ENCODE results near the gene ENG.

DNA sequence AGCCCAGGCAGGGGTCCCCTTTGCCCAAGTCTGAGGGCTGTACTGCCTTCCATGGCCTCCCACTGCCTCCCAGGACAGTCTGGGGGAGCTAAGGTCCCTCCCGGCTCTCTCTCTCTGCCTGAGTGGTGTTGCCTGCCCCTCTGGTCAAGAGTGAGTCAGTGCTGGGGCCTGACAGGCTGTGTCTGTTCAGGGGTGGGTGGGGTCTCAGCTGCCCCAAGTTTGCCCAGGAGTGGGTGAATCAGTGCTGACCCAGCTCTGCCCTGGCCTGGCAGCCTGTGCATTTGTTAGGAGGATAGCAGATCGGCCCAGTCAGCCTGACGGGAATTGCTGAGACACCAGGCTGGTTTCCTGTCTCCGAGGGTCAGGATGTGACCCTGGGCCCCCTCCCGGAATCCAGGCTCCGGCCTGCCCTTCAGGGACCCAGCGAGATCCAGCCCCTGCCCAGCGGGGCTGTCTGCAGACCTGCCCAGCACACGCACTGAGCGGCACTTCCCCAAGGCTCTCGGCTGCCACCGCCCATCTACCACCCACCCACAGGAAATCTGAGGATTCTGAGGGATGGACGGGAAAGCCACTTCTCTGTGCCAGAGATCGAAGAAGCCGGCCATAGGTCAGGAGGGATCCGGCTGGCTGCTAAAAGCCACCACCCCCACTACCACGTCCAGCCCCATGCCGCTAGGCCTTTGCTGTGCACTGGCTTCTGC, 15.9 kb downstream of the ENG start:
- TF ChIP-seq CTCF (IDR thresholded peaks at IDR 0.05 in 8 of 11, conservative IDR thresholded peaks at IDR 0.05 in 3 of 11) = peak in 1 of 11 experiments; percentile 11
- TF ChIP-seq POLR2A (IDR thresholded peaks at IDR 0.05) = no peak
- peak; percentile 85 to 94 (median 87) for TF ChIP-seq POLR2AphosphoS5 (IDR thresholded peaks at IDR 0.05)
